Mesenchymal stem cell (in vitro differentiated cells and primary cell): ENCODE data around the gene SSBP1.

Experiments used
- DNase-seq: peaks from one replicate; pipeline ENCODE4 v3.0.0-alpha.2; 2013
- H2AFZ ChIP-seq: one replicate; pipeline ENCODE4 v1.6.1; 2013; ENCODE audit warnings: low read depth, mild to moderate bottlenecking, control low read depth, inconsistent platforms, low read length, moderate library complexity
- H2AK5ac ChIP-seq: 2 replicates; pipeline ENCODE4 v1.6.1; 2013; ENCODE audit warnings: low read length, moderate library complexity, mild to moderate bottlenecking, inconsistent platforms; ENCODE audit not compliant: severe bottlenecking
- H2BK120ac ChIP-seq: one replicate; pipeline ENCODE4 v1.6.1; 2013; ENCODE audit warnings: low read depth, mild to moderate bottlenecking, inconsistent platforms, low read length, moderate library complexity
- H2BK12ac ChIP-seq, 2 experiments: one replicate each; pipeline ENCODE4 v1.6.1; 2013; ENCODE audit warnings: inconsistent platforms in 2 of 2, low read length in 2 of 2, mild to moderate bottlenecking in 2 of 2, moderate library complexity in 2 of 2, control low read depth in 1 of 2
- H2BK15ac ChIP-seq: one replicate; pipeline ENCODE4 v1.6.1; 2013; ENCODE audit warnings: mild to moderate bottlenecking, low read depth, inconsistent platforms; ENCODE audit not compliant: poor library complexity, severe bottlenecking
- H2BK5ac ChIP-seq: 2 replicates; pipeline ENCODE4 v1.6.1; 2013; ENCODE audit warnings: low read depth, mild to moderate bottlenecking, low read length, control low read depth, inconsistent platforms; ENCODE audit not compliant: poor library complexity, severe bottlenecking
- H3K14ac ChIP-seq, 2 experiments: one replicate each; pipeline ENCODE4 v1.6.1; 2013; ENCODE audit warnings: inconsistent platforms in 2 of 2, low read length in 2 of 2, control low read depth in 1 of 2, mild to moderate bottlenecking in 1 of 2, moderate library complexity in 1 of 2
- H3K18ac ChIP-seq, 2 experiments: one replicate each; pipeline ENCODE4 v1.6.1; 2013; ENCODE audit warnings: inconsistent platforms in 2 of 2, low read length in 2 of 2, control low read depth in 1 of 2, low read depth in 1 of 2, mild to moderate bottlenecking in 1 of 2
- H3K23ac ChIP-seq, 2 experiments: one replicate each; pipeline ENCODE4 v1.6.1; 2013; ENCODE audit warnings: inconsistent platforms in 2 of 2, low read length in 2 of 2, mild to moderate bottlenecking in 2 of 2, moderate library complexity in 2 of 2, control low read depth in 1 of 2
- H3K27ac ChIP-seq: 2 replicates; pipeline ENCODE4 v1.5.1; 2013; ENCODE audit warnings: mild to moderate bottlenecking, moderate library complexity, low read length, control low read depth, inconsistent platforms; ENCODE audit not compliant: poor library complexity, severe bottlenecking
- H3K27me3 ChIP-seq, 2 experiments: 2 replicates each; pipeline versions ENCODE4 v1.6.1 to v1.7.0; 2013; ENCODE audit warnings: low read length in 2 of 2, mild to moderate bottlenecking in 2 of 2, moderate library complexity in 2 of 2, control low read depth in 1 of 2, inconsistent platforms in 1 of 2; ENCODE audit not compliant: control insufficient read depth in 1 of 2, insufficient read depth in 1 of 2
- H3K36me3 ChIP-seq, 2 experiments: 2 replicates each; pipeline versions ENCODE4 v1.6.1 to v1.7.0; 2013; ENCODE audit warnings: low read length in 2 of 2, control low read depth in 1 of 2, inconsistent platforms in 1 of 2, low read depth in 1 of 2, mild to moderate bottlenecking in 1 of 2; ENCODE audit not compliant: insufficient read depth in 2 of 2, control insufficient read depth in 1 of 2
- H3K4ac ChIP-seq, 2 experiments: one replicate each; pipeline ENCODE4 v1.6.1; 2013; ENCODE audit warnings: inconsistent platforms in 2 of 2, low read length in 2 of 2, mild to moderate bottlenecking in 2 of 2, moderate library complexity in 2 of 2, control low read depth in 1 of 2, low read depth in 1 of 2
- H3K4me1 ChIP-seq: 2 replicates; pipeline ENCODE4 v1.6.1; 2013; ENCODE audit warnings: low read depth, low read length, control low read depth; ENCODE audit not compliant: control insufficient read depth, insufficient read depth
- H3K4me2 ChIP-seq: 2 replicates; pipeline ENCODE4 v1.6.1; 2013; ENCODE audit warnings: low read length, mild to moderate bottlenecking, inconsistent platforms; ENCODE audit not compliant: poor library complexity, severe bottlenecking
- H3K4me3 ChIP-seq, 2 experiments: 2 replicates each; pipeline versions ENCODE4 v1.5.1 to v1.7.0; 2013; ENCODE audit warnings: low read length in 2 of 2, mild to moderate bottlenecking in 2 of 2, control low read depth in 1 of 2, low read depth in 1 of 2; ENCODE audit not compliant: insufficient read depth in 1 of 2
- H3K79me1 ChIP-seq: replicated peaks from 2 replicates; pipeline ENCODE4 v1.6.1; 2013; ENCODE audit warnings: mild to moderate bottlenecking, control low read depth, low read length, inconsistent platforms; ENCODE audit not compliant: poor library complexity, severe bottlenecking
- H3K9ac ChIP-seq: 2 replicates; pipeline ENCODE4 v1.7.0; 2013; ENCODE audit warnings: mild to moderate bottlenecking, low read length, moderate library complexity
- H3K9me3 ChIP-seq: 2 replicates; pipeline ENCODE4 v1.7.0; 2013; ENCODE audit warnings: mild to moderate bottlenecking, low read length; ENCODE audit not compliant: control insufficient read depth
- H4K8ac ChIP-seq: one replicate; pipeline ENCODE4 v1.6.1; 2013; ENCODE audit warnings: inconsistent platforms, mild to moderate bottlenecking, low read length, moderate library complexity
- H4K91ac ChIP-seq: one replicate; pipeline ENCODE4 v1.6.1; 2013; ENCODE audit warnings: mild to moderate bottlenecking, low read length, inconsistent platforms
- WGBS: methylation state at CpG from one replicate; pipeline ENCODE4 v1.1.7; 2013; ENCODE audit warnings: mixed read lengths; 5-methylcytosine and 5-hydroxymethylcytosine counted together

SSBP1 gene

DNA sequence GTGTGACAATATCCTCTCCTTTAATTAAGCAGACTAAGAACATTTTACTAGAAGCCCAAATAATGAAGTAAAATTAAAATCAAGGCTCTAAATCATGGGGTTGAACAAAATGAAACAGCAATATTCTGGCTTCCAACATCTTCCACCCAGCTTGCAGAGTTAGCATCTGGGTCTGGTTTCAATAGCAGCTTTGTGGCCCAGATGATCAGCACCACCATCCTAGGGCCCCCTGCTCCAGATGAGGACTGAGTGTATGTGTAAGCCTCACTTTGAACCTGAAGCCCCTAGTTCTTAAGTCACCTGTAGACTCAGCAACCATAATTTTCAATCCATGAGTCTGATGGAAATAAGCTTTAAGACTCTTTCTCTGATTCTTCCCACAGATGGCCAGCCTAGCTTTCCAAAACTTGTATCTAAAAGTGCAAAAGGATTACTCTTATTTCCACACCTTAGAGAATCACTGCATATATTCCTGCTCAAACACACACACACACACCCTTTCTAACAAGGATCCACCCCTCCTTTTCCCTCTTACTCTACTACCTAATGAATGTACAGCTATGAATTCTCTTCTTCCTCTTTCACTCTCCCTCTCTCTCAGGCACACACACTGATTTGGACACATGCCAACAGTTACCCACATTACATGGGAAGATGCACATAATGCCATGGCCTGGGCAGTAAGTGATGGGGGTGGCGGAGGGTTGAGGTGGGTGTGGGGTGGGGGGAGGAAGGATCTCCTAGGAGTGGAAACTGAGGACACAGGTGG is 39.7 kb upstream of the SSBP1 start:
- Histone ChIP-seq H3K9ac (no peak overlapping the region), H3K27me3 (peaks cover under 1 to 2% of the 10 kb centered on the region in 2 experiments), H3K23ac (no peak overlapping the region), H4K91ac (no peak overlapping the region), H3K4me3 (no peak overlapping the region), H3K4me1 (peaks cover 11% of the 10 kb centered on the region), H2AK5ac (no peak overlapping the region), H2BK15ac (no peak overlapping the region), H4K8ac (no peak overlapping the region), H3K27ac (no peak overlapping the region), H3K18ac (no peak overlapping the region), H3K9me3 (no peaks in the 10 kb centered on the region), H2BK12ac (no peak overlapping the region), H2BK5ac (no peak overlapping the region), H2BK120ac (no peak overlapping the region), H2AFZ (no peak overlapping the region), H3K14ac (no peak overlapping the region), H3K4me2 (no peak overlapping the region), H3K4ac (no peak overlapping the region), H3K79me1 (peaks cover 23% of the 10 kb centered on the region), H3K36me3 (no peaks in the 10 kb centered on the region)
- 100% methylated on average over 1 of the region's 1 CpG for WGBS
- DNase-seq, result no peak

DNA sequence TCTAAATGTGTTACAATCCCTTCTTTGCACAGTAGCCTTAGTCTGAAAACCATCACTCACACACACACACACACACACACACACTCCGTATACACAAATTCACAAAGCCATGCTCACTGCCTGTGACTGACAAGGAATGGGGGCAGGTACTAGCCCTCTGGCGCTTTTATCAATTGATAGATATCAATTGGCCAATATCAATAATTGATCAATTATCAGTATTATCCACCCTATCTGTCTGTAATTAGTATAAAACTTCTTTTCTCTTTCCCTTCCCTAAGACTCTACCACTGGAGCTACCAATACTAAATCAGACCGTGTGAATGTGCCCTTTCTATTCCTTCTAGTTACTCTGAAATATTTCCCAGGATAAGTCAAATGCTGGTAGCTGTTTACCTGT is 38.3 kb upstream of the SSBP1 start:
- Histone ChIP-seq H3K79me1 (peaks cover 18% of the 10 kb centered on the region), H2AK5ac (no peak overlapping the region), H3K4ac (no peak overlapping the region), H4K91ac (no peak overlapping the region), H3K9ac (no peak overlapping the region), H3K14ac (no peak overlapping the region), H2BK12ac (no peak overlapping the region), H4K8ac (no peak overlapping the region), H3K4me3 (no peak overlapping the region), H3K18ac (no peak overlapping the region), H3K36me3 (no peaks in the 10 kb centered on the region), H2BK15ac (no peak overlapping the region), H2BK5ac (no peak overlapping the region), H3K4me1 (peaks cover 12% of the 10 kb centered on the region), H3K27ac (no peak overlapping the region), H3K23ac (no peak overlapping the region), H3K4me2 (no peak overlapping the region), H3K27me3 (peaks cover 2 to 9% of the 10 kb centered on the region in 2 experiments), H2BK120ac (no peak overlapping the region), H2AFZ (no peak overlapping the region), H3K9me3 (no peaks in the 10 kb centered on the region)
- WGBS, result 94% methylated on average over 2 of the region's 3 CpGs
- no peak for DNase-seq

DNA sequence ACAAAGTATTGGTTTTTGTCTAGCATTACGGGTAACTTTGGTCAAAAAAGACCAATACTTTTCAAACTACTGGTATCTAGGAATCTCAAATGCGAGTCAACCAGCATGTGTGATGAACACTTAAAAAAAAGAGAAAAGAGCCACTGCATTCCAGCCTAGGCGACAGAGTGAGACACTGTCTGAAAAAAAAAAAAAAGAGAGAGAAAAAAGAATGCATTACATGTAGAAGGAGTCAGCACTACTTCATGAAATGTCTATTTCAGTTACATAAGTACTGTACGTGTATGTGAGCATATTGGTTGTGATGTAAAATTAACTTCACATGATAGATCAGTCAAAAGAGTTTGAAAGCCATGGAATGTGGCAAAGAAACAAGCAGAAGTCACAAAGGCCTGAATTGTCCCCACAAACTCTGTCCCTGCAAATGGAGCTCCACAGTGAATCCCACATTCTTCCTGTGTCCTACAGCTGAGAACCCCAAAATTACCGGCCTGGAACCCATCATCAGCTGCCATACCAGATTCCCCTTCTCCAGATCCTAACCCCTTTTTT is 37.8 kb upstream of the SSBP1 start:
- Histone ChIP-seq H3K14ac (no peak overlapping the region), H3K23ac (no peak overlapping the region), H2BK120ac (no peak overlapping the region), H3K18ac (no peak overlapping the region), H2BK5ac (no peak overlapping the region), H3K36me3 (no peaks in the 10 kb centered on the region), H3K4me3 (peak overlapping the region in 1 of 2 experiments; percentile 70), H4K8ac (no peak overlapping the region), H3K27me3 (peaks cover 2 to 9% of the 10 kb centered on the region in 2 experiments), H3K4me1 (peaks cover 12% of the 10 kb centered on the region), H3K9ac (peak overlapping the region; percentile 30), H3K4ac (no peak overlapping the region), H3K27ac (no peak overlapping the region), H4K91ac (no peak overlapping the region), H3K79me1 (peaks cover 18% of the 10 kb centered on the region), H2AFZ (no peak overlapping the region), H2BK15ac (no peak overlapping the region), H3K4me2 (peak overlapping the region; percentile 54), H2AK5ac (no peak overlapping the region), H2BK12ac (no peak overlapping the region), H3K9me3 (no peaks in the 10 kb centered on the region)
- peak; percentile 20 for DNase-seq
- 82% methylated on average over 3 of the region's 5 CpGs for WGBS

DNA sequence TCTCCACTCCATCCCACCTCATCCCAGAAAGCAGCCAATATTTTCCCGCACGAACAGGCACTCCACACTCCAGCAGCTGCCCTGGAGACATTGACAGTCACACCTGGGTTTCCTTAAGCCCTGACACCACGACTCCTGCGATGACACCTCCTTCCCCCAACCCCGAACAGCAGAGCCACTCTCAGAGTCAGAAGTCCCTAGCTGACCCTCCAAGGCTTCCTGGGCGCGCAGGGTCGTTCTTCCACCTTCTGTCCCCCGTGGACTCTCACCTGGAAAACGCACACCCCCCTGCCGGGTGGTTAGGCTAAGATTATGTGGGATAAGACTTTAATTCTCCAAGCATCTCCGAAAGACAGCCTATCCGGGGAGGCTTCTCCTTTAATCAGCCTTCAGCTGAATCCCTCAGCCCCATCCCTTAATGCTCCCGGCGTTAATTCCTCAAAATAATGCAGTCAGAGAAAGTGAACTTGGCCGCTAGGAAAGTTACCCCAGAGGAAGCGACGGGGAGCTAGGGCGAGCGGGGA is 37.2 kb upstream of the SSBP1 start:
- no peak overlapping the region for H3K18ac ChIP-seq
- H3K4me3 ChIP-seq, result peak overlapping the region in 1 of 2 experiments; percentile 70
- no peak overlapping the region for H2BK5ac ChIP-seq
- 24% methylated on average over 9 of the region's 20 CpGs for WGBS
- H3K27me3 ChIP-seq, result peaks cover 2 to 9% of the 10 kb centered on the region in 2 experiments
- H3K27ac ChIP-seq, result no peak overlapping the region
- peak overlapping the region; percentile 30 for H3K9ac ChIP-seq
- H2BK15ac ChIP-seq, result no peak overlapping the region
- H2AK5ac ChIP-seq, result no peak overlapping the region
- no peaks in the 10 kb centered on the region for H3K9me3 ChIP-seq
- no peak overlapping the region for H2BK12ac ChIP-seq
- no peak overlapping the region for H2BK120ac ChIP-seq
- H3K36me3 ChIP-seq, result no peaks in the 10 kb centered on the region
- peaks cover 9% of the 10 kb centered on the region for H3K4me1 ChIP-seq
- H3K4ac ChIP-seq, result no peak overlapping the region
- no peak overlapping the region for H4K8ac ChIP-seq
- H4K91ac ChIP-seq, result no peak overlapping the region
- peak; percentile 33 for DNase-seq
- H3K23ac ChIP-seq, result no peak overlapping the region
- H3K4me2 ChIP-seq, result peak overlapping the region; percentile 54
- H2AFZ ChIP-seq, result peak overlapping the region; percentile 51
- peaks cover 13% of the 10 kb centered on the region for H3K79me1 ChIP-seq
- H3K14ac ChIP-seq, result no peak overlapping the region
